SK-N-MC (cell line): ENCODE measurements around the gene SLC15A3.

Source experiments
- EZH2 ChIP-seq: fragments of 200-600 bp; sonication (generic); IDR thresholded peaks from one replicate; pipeline ENCODE4 v1.6.1; 2017; ENCODE audit warnings: antibody characterized with exemption
- FOXP2 ChIP-seq: optimal IDR thresholded peaks from 2 replicates; pipeline ENCODE3; 2011; ENCODE audit warnings: mild to moderate bottlenecking, moderate library complexity; ENCODE audit not compliant: insufficient read depth; ENCODE audit errors: extremely low read length, control extremely low read depth
- POLR2AphosphoS5 ChIP-seq: IDR thresholded peaks from 2 replicates; pipeline ENCODE4 v1.6.1; 2012; ENCODE audit warnings: mild to moderate bottlenecking, low read depth, low read length, borderline replicate concordance

DNA sequence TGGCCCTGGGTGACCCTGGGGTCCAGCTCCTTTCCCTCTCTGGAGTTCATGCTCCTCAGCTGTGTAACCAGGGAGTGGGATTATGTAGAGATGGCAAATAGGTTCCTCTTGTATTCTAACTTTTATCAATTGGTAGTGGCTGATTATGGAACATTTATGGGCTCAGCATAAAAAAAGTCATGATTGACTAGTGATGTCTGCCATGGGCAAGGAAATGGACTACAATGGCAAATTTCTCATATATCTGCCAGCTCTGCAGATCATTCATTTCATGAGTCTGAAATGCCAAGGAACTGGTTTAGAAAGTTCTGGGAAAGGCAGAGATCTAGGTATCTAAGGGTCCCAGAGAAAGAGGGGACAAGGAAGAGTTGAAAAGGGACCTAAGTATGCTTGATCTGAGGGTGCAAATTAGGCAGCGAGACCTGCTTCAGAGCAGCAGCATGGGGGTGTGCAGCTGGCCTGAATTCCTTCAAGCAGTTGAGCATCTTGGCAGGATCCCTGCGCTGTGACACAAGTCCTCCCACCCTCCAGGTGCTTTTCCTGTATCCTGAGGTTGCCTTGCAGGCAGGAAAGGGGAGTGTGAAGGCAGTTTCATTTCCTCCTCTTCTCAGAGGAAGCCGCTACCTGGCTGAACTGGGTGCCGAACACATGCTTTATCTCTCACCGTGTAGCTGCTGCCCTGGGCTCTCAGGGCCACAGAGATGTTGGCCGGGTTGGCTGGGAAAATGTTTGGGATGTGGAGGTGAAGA is 10.4 kb downstream of the SLC15A3 start:
- TF ChIP-seq POLR2AphosphoS5 (no peak), EZH2 (no peak), FOXP2 (no peak)
